ENCODE data around the gene RCE1.

The RCE1 gene

GRCh38 chr11:66877588-66878385, 34.5 kb downstream of the RCE1 start:
- TF ChIP-seq, protein P1, sequence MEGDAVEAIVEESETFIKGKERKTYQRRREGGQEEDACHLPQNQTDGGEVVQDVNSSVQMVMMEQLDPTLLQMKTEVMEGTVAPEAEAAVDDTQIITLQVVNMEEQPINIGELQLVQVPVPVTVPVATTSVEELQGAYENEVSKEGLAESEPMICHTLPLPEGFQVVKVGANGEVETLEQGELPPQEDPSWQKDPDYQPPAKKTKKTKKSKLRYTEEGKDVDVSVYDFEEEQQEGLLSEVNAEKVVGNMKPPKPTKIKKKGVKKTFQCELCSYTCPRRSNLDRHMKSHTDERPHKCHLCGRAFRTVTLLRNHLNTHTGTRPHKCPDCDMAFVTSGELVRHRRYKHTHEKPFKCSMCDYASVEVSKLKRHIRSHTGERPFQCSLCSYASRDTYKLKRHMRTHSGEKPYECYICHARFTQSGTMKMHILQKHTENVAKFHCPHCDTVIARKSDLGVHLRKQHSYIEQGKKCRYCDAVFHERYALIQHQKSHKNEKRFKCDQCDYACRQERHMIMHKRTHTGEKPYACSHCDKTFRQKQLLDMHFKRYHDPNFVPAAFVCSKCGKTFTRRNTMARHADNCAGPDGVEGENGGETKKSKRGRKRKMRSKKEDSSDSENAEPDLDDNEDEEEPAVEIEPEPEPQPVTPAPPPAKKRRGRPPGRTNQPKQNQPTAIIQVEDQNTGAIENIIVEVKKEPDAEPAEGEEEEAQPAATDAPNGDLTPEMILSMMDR (IDR thresholded peaks at IDR 0.05; ENCODE audit: borderline replicate concordance, control extremely low read depth, extremely low read depth, insufficient read depth, missing control alignments), result no peak
- no peak for DNase-seq (ENCODE audit: low spot score)
- in situ Hi-C loops (cut with MboI; ENCODE audit: low sequenced_read_pairs, unreplicated experiment), result no loop called here

- no peak for DNase-seq (ENCODE audit: low spot score)
- in situ Hi-C loops (cut with MboI; ENCODE audit: low sequenced_read_pairs, unreplicated experiment), result no loop called here
Observed at GRCh38 chr11:66878474-66878873, 35.2 kb downstream of the RCE1 start.

GRCh38 chr11:66879000-66879399, 35.8 kb downstream of the RCE1 start:
- TF ChIP-seq, protein P1 (IDR thresholded peaks at IDR 0.05; ENCODE audit: borderline replicate concordance, control extremely low read depth, extremely low read depth, insufficient read depth, missing control alignments), result no peak
- in situ Hi-C loops (cut with MboI; ENCODE audit: low sequenced_read_pairs, unreplicated experiment), result no loop called here
- no peak for DNase-seq (ENCODE audit: low spot score)

More at GRCh38 chr11:66878474-66878873, 35.2 kb downstream of the RCE1 start:
- TF ChIP-seq, protein P1 (IDR thresholded peaks at IDR 0.05; ENCODE audit: borderline replicate concordance, control extremely low read depth, extremely low read depth, insufficient read depth, missing control alignments), result no peak

GRCh38 chr11:66879583-66879982, 36.3 kb downstream of the RCE1 start:
- in situ Hi-C loops (cut with MboI; ENCODE audit: low sequenced_read_pairs, unreplicated experiment), result no loop called here
- TF ChIP-seq, protein P1 (IDR thresholded peaks at IDR 0.05; ENCODE audit: borderline replicate concordance, control extremely low read depth, extremely low read depth, insufficient read depth, missing control alignments), result no peak
- DNase-seq (ENCODE audit: low spot score), result no peak

- in situ Hi-C loops (cut with MboI; ENCODE audit: low sequenced_read_pairs, unreplicated experiment), result no loop called here
- no peak for DNase-seq (ENCODE audit: low spot score)
- TF ChIP-seq, protein P1 (IDR thresholded peaks at IDR 0.05; ENCODE audit: borderline replicate concordance, control extremely low read depth, extremely low read depth, insufficient read depth, missing control alignments), result no peak
Observed at GRCh38 chr11:66879999-66880398, 36.8 kb downstream of the RCE1 start.

DNA sequence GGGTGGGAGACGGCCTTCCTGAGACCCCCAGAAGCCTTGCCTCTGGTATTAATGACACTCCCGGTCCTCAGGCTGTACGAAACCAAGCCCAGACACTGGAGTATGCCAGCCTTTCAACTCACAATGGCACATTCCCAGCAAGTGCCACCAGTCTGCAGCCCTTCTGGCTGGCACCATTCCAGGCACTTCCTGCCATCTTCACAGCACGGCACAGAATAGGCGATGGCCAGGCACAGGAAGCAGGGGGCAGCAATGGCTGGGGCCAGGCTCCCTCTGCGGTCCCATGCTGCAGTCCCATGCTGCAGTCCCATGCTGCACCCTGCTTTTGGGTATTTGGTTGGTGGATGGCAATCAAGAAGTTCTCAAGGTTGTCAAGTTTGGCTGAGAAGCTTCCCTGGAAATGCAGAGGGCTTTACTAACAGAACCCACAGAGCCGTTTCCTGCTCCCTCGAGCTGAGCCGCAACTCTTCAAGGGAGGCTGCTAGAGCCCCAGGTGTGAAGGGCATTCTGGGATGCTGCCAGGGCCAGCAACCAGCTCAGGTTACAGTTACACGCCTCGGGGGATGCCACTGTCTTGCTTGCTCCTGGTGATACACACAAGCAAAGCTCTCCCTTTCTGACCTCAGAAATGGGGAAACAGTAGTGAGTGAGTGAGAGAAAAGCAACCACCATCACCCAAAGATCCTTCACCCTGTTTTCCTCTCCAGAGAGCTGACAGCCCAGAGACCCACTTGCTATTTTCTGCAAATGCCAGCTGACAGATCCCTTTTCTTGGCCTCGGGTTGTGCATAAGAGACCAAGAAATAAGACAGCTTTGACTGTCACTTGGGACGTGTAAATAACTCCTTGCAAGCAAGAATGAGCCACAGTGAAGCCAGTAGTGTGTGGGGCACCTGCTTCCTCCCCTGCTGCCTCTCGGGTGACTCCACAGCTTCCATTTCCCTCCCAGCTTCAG, 37.5 kb downstream of the RCE1 start:
- in situ Hi-C loops (cut with MboI; ENCODE audit: low sequenced_read_pairs, unreplicated experiment), result no loop called here
- TF ChIP-seq, protein P1 (IDR thresholded peaks at IDR 0.05; ENCODE audit: borderline replicate concordance, control extremely low read depth, extremely low read depth, insufficient read depth, missing control alignments), result no peak
- no peak for DNase-seq (ENCODE audit: low spot score)
